ENCODE results near the gene FAM135A. TPM values are rescaled to one million over a fixed set of nuclear protein-coding genes. Genes with fewer than 3 reads are reported as not detected.

FAM135A gene
- total and polyA plus RNA-seq, 2 of the 4 experiments (the other 2 are of a cell fraction) = 2.2 to 7.9 TPM

- Histone ChIP-seq H3K27me3 (ENCODE audit: control insufficient read depth, insufficient read depth, low read length) (no peaks in the 10 kb centered on the region), H2BK20ac (ENCODE audit: low read depth, low read length) (no peak overlapping the region), H4K20me1 (ENCODE audit: insufficient read depth, low read length) (no peaks in the 10 kb centered on the region), H4K91ac (ENCODE audit: insufficient read depth, low read depth, low read length) (no peak overlapping the region), H2BK120ac (ENCODE audit: low read depth, low read length) (no peak overlapping the region), H3K18ac (ENCODE audit: low read depth, low read length) (no peak overlapping the region), H3K4me1 (ENCODE audit: control insufficient read depth, insufficient read depth, low read length) (no peaks in the 10 kb centered on the region), H2AFZ (replicated peaks; ENCODE audit: low read length, poor library complexity) (no peak overlapping the region), H2BK5ac (ENCODE audit: low read depth, low read length, poor library complexity, severe bottlenecking) (no peak overlapping the region), H3K4me3 (ENCODE audit: insufficient read depth, low read depth, low read length) (no peak overlapping the region), H3K36me3 (ENCODE audit: control insufficient read depth, insufficient read depth, low read length) (no peaks in the 10 kb centered on the region), H4K8ac (ENCODE audit: low read depth in 2 of 2, low read length in 2 of 2) (peak overlapping the region in 1 of 2 experiments; percentile 90; a peak in 1 of 4 replicates), H3K9me3 (ENCODE audit: control insufficient read depth, insufficient read depth, low read length) (no peaks in the 10 kb centered on the region), H4K5ac (ENCODE audit: low read depth, low read length) (no peak overlapping the region; the same call in none of the 2 replicates), H3K4ac (ENCODE audit: low read depth, low read length) (no peak overlapping the region), H3K14ac (replicated peaks; ENCODE audit: low read depth, low read length) (no peak overlapping the region), H3K4me2 (ENCODE audit: low read depth, low read length) (no peak overlapping the region), H3K9me1 (ENCODE audit: insufficient read depth, low read length) (no peaks in the 10 kb centered on the region), H2BK15ac (ENCODE audit: low read depth, low read length) (no peak overlapping the region), H3K56ac (ENCODE audit: extremely low read depth, insufficient read depth, low read length) (no peak overlapping the region), H2AK5ac (ENCODE audit: low read depth, low read length) (no peak overlapping the region), H3K27ac (ENCODE audit: insufficient read depth, low read length) (no peak overlapping the region), H3K79me1 (ENCODE audit: low read depth in 1 of 2, low read length in 2 of 2) (peaks cover 0 to 6% of the 10 kb centered on the region in 2 experiments; a peak in 1 of 4 replicates), H3K9ac (ENCODE audit: low read depth, low read length) (no peak overlapping the region), H3K23ac (ENCODE audit: low read depth, low read length) (no peak overlapping the region), H2AK9ac (replicated peaks; ENCODE audit: low read depth, low read length, poor library complexity) (no peak overlapping the region)
- ChIA-PET POLR2A (ENCODE audit: unreplicated experiment) (no interaction called here), CTCF (no interaction called here)
- dilution Hi-C loops (cut with HindIII; ENCODE audit: low sequenced_read_pairs, unreplicated experiment) = no loop called here
- 100% methylated on average over 1 of the region's 7 CpGs; no CpG with 5 or more reads in 1 of the 2 experiments for WGBS, 2 experiments (ENCODE audit: extremely low coverage in 2 of 2, insufficient read length in 1 of 2)
- no peak for ATAC-seq (ENCODE audit: low read depth)
- intact Hi-C loops (cut with micrococcal nuclease) = loop anchor here (5.0 kb wide), 1 partner anchor 546 kb away; the partner anchor contains the start of gene B3GAT2
- in situ Hi-C loops (cut with MboI; ENCODE audit: low sequenced_read_pairs) = no loop called here
- no peak for DNase-seq
- no peak for TF ChIP-seq MAZ (IDR thresholded peaks at IDR 0.05; ENCODE audit: borderline replicate concordance, low read depth, low read length)
- no peak for TF ChIP-seq SMC3 (IDR thresholded peaks at IDR 0.05; ENCODE audit: low read depth, low read length)
- no peak for TF ChIP-seq BHLHE40 (IDR thresholded peaks at IDR 0.05; ENCODE audit: low read depth, low read length)
- no peak for TF ChIP-seq RFX5 (IDR thresholded peaks at IDR 0.05; ENCODE audit: low read depth, low read length)
- no peak for TF ChIP-seq NFE2L2 (IDR thresholded peaks at IDR 0.05; ENCODE audit: low read depth, low read length)
- TF ChIP-seq CTCF (conservative IDR thresholded peaks at IDR 0.05; ENCODE audit: low read depth, low read length) = no peak
- no peak for TF ChIP-seq CHD1 (IDR thresholded peaks at IDR 0.05; ENCODE audit: low read depth, low read length)
- no peak for TF ChIP-seq MXI1 (IDR thresholded peaks at IDR 0.05; ENCODE audit: borderline replicate concordance, low read depth, low read length)
- TF ChIP-seq RCOR1 (IDR thresholded peaks at IDR 0.05; ENCODE audit: insufficient replicate concordance, low read length) = no peak
- TF ChIP-seq FOS (IDR thresholded peaks at IDR 0.05; ENCODE audit: low read depth, low read length) = no peak
- no peak for TF ChIP-seq CEBPB (IDR thresholded peaks at IDR 0.05; ENCODE audit: low read depth, low read length)
- no peak for TF ChIP-seq MAFK (IDR thresholded peaks at IDR 0.05; ENCODE audit: low read depth, low read length)
- no TSS peak for BruUV-seq (replicated peaks)
Observed at GRCh38 chr6:70411542-70412251, 1.6 kb upstream of the FAM135A start.

All from IMR-90 (cell line).